Bronchial epithelial cell (primary cell): Measurements from ENCODE around the gene CADM1. TPM values are rescaled to one million over a fixed set of nuclear protein-coding genes. Genes with fewer than 3 reads are reported as not detected.

Source experiments
- DNase-seq: peaks from one replicate; pipeline ENCODE4 v3.0.0-alpha.2; 2010; ENCODE audit warnings: low read depth
- FAIRE-seq: peaks from 2 replicates; lab custom pipeline; 2011; peaks lifted over from hg19 to GRCh38; lab: Jason Lieb, UNC
- H3K27me3 ChIP-seq: 2 replicates; pipeline ENCODE4 v1.5.1; 2011; ENCODE audit warnings: low read length; ENCODE audit not compliant: control insufficient read depth, insufficient read depth
- H3K36me3 ChIP-seq: 2 replicates; pipeline ENCODE4 v1.5.1; 2011; ENCODE audit warnings: low read length; ENCODE audit not compliant: control insufficient read depth, insufficient read depth
- H3K4me3 ChIP-seq: 2 replicates; pipeline ENCODE4 v1.5.1; 2011; ENCODE audit warnings: mild to moderate bottlenecking, low read depth, low read length, control low read depth
- total RNA-seq: library from RNA; depleted of rRNA; stranded (reverse); fragments of >200 nt; gene quantifications from 2 replicates; pipeline ENCODE4 v1.2.1, GENCODE V29; 2014
- TF ChIP-seq, protein P1 (sequence below): IDR thresholded peaks from 2 replicates; pipeline ENCODE4 v1.5.1; 2011; ENCODE audit warnings: mild to moderate bottlenecking, moderate library complexity, low read length, control low read depth, inconsistent platforms; ENCODE audit not compliant: insufficient read depth, severe bottlenecking

The CADM1 gene
- total RNA-seq, 1 donor from 2014 or later, result 1.6 TPM

DNA sequence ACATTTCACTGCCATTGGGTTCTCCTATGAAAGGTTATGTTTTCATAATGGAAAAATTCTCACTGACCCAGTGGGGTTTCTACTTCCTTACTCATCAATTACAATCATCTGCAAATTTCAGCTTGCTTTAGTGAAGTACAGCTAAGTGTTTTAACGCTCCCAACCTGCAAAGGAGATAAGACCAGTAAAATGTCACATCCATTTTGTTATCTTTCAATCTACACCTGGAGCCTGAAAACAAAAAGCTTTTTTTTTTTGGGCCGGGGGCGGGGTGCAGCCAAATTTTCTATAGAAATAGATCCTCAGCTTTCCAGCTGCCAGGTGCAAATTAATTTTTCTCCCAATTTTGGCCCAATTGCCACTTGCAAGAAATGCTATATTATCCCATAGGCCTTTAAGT is 40.6 kb downstream of the CADM1 start:
- no peaks in the 10 kb centered on the region for H3K36me3 ChIP-seq
- no peaks in the 10 kb centered on the region for H3K27me3 ChIP-seq
- no peak overlapping the region for H3K4me3 ChIP-seq
- DNase-seq, result no peak
- TF ChIP-seq, protein P1, sequence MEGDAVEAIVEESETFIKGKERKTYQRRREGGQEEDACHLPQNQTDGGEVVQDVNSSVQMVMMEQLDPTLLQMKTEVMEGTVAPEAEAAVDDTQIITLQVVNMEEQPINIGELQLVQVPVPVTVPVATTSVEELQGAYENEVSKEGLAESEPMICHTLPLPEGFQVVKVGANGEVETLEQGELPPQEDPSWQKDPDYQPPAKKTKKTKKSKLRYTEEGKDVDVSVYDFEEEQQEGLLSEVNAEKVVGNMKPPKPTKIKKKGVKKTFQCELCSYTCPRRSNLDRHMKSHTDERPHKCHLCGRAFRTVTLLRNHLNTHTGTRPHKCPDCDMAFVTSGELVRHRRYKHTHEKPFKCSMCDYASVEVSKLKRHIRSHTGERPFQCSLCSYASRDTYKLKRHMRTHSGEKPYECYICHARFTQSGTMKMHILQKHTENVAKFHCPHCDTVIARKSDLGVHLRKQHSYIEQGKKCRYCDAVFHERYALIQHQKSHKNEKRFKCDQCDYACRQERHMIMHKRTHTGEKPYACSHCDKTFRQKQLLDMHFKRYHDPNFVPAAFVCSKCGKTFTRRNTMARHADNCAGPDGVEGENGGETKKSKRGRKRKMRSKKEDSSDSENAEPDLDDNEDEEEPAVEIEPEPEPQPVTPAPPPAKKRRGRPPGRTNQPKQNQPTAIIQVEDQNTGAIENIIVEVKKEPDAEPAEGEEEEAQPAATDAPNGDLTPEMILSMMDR, result no peak
- FAIRE-seq, result no peak

DNA sequence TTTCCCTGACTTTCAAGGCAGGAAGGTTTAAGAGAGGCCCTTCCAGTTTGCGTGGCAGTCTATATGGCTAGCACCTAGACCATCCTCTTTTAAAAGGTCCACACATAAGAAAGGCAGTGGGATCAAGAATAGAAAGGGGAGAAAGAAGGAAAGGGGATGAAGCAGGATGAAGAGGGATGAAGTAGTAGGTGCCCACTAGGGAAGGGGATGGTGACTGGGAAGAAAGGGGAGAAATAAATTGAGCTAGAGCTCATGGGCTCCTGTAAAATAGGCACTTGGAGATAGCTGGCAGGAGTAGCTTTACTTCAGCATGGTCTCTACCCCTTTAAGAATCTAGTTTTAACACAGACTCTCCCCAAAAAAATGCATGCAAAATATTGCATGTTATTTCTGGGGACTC is 41.5 kb downstream of the CADM1 start:
- H3K36me3 ChIP-seq, result no peaks in the 10 kb centered on the region
- H3K4me3 ChIP-seq, result no peak overlapping the region
- DNase-seq (no peak), FAIRE-seq (no peak)
- no peaks in the 10 kb centered on the region for H3K27me3 ChIP-seq
- TF ChIP-seq, protein P1, result no peak

DNA sequence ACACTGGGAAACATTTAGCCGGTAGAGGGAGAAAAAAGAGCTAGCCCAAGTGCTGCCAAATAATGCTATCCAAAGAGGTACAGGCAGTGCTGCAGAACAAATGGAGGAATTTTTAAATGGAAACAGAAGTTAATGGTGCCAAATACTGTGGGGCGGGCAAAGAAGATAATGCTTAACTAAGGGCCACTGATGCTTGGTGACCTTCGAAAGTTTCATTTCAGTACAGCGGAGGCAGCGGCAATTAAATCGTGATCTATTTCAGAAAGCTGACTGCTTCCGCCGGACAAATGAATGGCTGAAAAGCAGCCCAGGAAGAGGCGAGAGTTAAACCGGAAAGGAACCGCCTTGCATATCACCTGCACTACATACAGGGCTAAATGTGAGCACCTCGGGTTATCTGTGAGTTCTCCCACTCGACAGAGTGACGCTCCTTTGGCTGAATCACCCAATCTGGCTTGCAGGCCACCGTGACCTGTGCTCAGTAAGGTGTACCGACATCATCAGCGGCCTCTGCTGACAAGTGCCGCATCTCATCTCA is 42.1 kb downstream of the CADM1 start:
- TF ChIP-seq, protein P1, result no peak
- FAIRE-seq, result no peak
- H3K27me3 ChIP-seq, result no peaks in the 10 kb centered on the region

DNA sequence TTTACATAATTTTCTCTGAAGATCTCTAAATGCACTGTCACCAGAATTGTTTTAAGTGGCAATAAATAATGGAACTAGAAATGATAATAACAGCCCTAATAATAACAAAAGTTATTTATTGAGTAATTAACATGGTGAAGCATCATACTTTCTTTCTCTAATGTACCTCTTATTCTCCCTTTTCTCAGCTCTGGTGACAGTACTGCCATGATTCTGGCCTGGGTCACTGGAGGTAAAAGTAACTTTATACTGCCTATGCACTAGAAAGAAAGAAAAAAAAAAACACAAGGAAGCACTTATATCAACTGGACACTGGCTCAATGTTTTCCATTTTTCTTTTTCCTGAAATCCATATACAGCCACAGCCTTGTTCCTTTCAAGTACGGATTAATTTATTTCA is 43.7 kb downstream of the CADM1 start:
- TF ChIP-seq, protein P1, result no peak
- FAIRE-seq, result no peak

More for the DNA sequence above, 42.1 kb downstream of the CADM1 start:
- Histone ChIP-seq H3K36me3 (no peaks in the 10 kb centered on the region), H3K4me3 (no peak overlapping the region)
- no peak for DNase-seq

DNA sequence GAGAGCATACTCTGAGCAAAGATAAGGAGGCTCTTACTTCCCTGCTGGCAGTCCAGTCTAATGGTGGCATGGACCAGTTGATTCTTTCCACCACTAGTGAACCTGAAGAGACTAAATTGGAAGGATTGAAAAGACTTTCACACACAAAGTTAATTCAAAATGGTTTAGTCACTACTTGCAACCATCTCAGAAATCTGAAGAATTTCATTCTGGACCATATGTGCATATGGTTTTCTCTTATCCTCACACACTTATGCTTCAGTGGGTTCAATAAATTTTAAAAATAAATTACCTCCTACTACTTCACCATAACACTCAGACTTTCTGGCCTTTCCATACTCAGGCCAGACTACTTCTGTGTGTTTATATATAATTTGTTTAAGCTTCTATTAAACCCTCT is 44.7 kb downstream of the CADM1 start:
- no peaks in the 10 kb centered on the region for H3K36me3 ChIP-seq
- H3K27me3 ChIP-seq, result no peaks in the 10 kb centered on the region
- H3K4me3 ChIP-seq, result no peak overlapping the region
- DNase-seq (no peak), FAIRE-seq (no peak)
- TF ChIP-seq, protein P1, result no peak

More for the DNA sequence above, 43.7 kb downstream of the CADM1 start:
- no peak for DNase-seq
- Histone ChIP-seq H3K36me3 (no peaks in the 10 kb centered on the region), H3K27me3 (no peaks in the 10 kb centered on the region), H3K4me3 (no peak overlapping the region)

DNA sequence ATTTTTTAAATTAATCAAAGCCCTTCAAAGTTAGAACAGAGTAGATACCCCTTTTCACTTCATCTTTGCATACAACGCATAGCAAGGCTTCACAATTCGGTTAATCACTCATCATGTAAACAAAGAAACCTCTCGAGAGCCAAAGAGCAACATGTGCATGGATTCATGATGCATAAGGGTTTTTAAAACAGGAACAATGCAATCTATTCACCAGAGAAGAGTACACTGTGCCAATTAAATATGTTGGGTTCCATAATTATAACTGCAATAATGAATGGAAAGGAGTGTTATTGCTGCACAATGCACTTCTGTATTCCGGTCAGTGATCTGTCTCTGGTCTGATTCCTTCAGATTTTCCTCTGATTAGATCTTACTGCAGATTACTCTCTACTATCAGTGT is 45.3 kb downstream of the CADM1 start:
- H3K4me3 ChIP-seq, result no peak overlapping the region
- no peak for DNase-seq
- H3K36me3 ChIP-seq, result no peaks in the 10 kb centered on the region
- FAIRE-seq, result no peak
- H3K27me3 ChIP-seq, result no peaks in the 10 kb centered on the region
- TF ChIP-seq, protein P1, result no peak
